Endometrium (tissue), 2 donors: ENCODE results near the gene BABAM2.

Experiments used
- FAIRE-seq: peaks from 2 replicates; lab custom pipeline; 2012; peaks lifted over from hg19 to GRCh38; lab: Jason Lieb, UNC
- donor health status: control.
- donor health status: control.

Gene BABAM2

GRCh38 chr2:28282861-28283646 is 392.5 kb downstream of the BABAM2 start:
- no peak for FAIRE-seq

GRCh38 chr2:28283861-28284260 is 393.3 kb downstream of the BABAM2 start:
- FAIRE-seq, result no peak

- FAIRE-seq, result no peak
Observed at GRCh38 chr2:28286678-28287077, 396.1 kb downstream of the BABAM2 start.

GRCh38 chr2:28287256-28287915 is 396.9 kb downstream of the BABAM2 start:
- no peak for FAIRE-seq

- FAIRE-seq, result no peak
Observed at GRCh38 chr2:28288620-28289019, 398.1 kb downstream of the BABAM2 start.

GRCh38 chr2:28291811-28292440 is 401.4 kb downstream of the BABAM2 start:
- FAIRE-seq, result no peak

GRCh38 chr2:28292491-28292890 is 402.0 kb downstream of the BABAM2 start:
- FAIRE-seq, result no peak

GRCh38 chr2:28293416-28293815 is 402.9 kb downstream of the BABAM2 start:
- no peak for FAIRE-seq

- no peak for FAIRE-seq
Observed at GRCh38 chr2:28294451-28294850, 403.9 kb downstream of the BABAM2 start.

GRCh38 chr2:28296243-28296642 is 405.7 kb downstream of the BABAM2 start:
- no peak for FAIRE-seq

- no peak for FAIRE-seq
Observed at GRCh38 chr2:28296904-28297303, 406.4 kb downstream of the BABAM2 start.

GRCh38 chr2:28297531-28297930 is 407.0 kb downstream of the BABAM2 start:
- FAIRE-seq, result no peak

- no peak for FAIRE-seq
Observed at GRCh38 chr2:28298406-28298805, 407.9 kb downstream of the BABAM2 start.

GRCh38 chr2:28300485-28301341 is 410.2 kb downstream of the BABAM2 start:
- no peak for FAIRE-seq

GRCh38 chr2:28305202-28305601 is 414.7 kb downstream of the BABAM2 start:
- no peak for FAIRE-seq

- no peak for FAIRE-seq
Observed at GRCh38 chr2:28310107-28310506, 419.6 kb downstream of the BABAM2 start.

GRCh38 chr2:28311660-28312249 is 421.2 kb downstream of the BABAM2 start:
- no peak for FAIRE-seq

- FAIRE-seq, result no peak
Observed at GRCh38 chr2:28312307-28313219, 422.0 kb downstream of the BABAM2 start.

- FAIRE-seq, result no peak
Observed at GRCh38 chr2:28313220-28313784, 422.8 kb downstream of the BABAM2 start.

- no peak for FAIRE-seq
Observed at GRCh38 chr2:28314968-28315367, 424.4 kb downstream of the BABAM2 start.
